Muscle layer of duodenum (tissue), 2 donors: ENCODE data around the gene CLIC1.
"Not testable (repeated sequence)": the region's sequence is repeated elsewhere in the genome, so short reads cannot be mapped to it uniquely, and the experiment has no call there.

ENCODE experiments used
- H3K27ac ChIP-seq: one replicate; pipeline ENCODE4 v1.7.0; 2013; ENCODE audit warnings: mild to moderate bottlenecking, low read length
- H3K27me3 ChIP-seq: one replicate; pipeline ENCODE4 v1.7.0; 2013; ENCODE audit warnings: low read depth, mild to moderate bottlenecking, control low read depth, low read length
- H3K36me3 ChIP-seq, 2 donors: one replicate each; pipeline ENCODE4 v1.7.0; 2013; ENCODE audit warnings: low read length in 2 of 2, control low read depth in 1 of 2, mild to moderate bottlenecking in 1 of 2; ENCODE audit not compliant: insufficient read depth in 2 of 2, control insufficient read depth in 1 of 2
- H3K4me1 ChIP-seq, 2 donors: one replicate each; pipeline ENCODE4 v1.7.0; 2013; ENCODE audit warnings: low read length in 2 of 2, mild to moderate bottlenecking in 2 of 2, control low read depth in 1 of 2, moderate library complexity in 1 of 2; ENCODE audit not compliant: insufficient read depth in 2 of 2, control insufficient read depth in 1 of 2
- H3K4me3 ChIP-seq, 2 donors: one replicate each; pipeline ENCODE4 v1.7.0; 2013; ENCODE audit warnings: low read length in 2 of 2, low read depth in 1 of 2, mild to moderate bottlenecking in 1 of 2
- H3K9me3 ChIP-seq, 2 donors: one replicate each; pipeline ENCODE4 v1.7.0; 2013; ENCODE audit warnings: low read length in 2 of 2, control low read depth in 1 of 2, mild to moderate bottlenecking in 1 of 2; ENCODE audit not compliant: control insufficient read depth in 1 of 2
- donor health status: healthy.

Gene CLIC1

GRCh38 chr6:31717499-31718222 is 18.7 kb downstream of the CLIC1 start:
- no peaks in the 10 kb centered on the region for H3K4me1 ChIP-seq
- no peaks in the 10 kb centered on the region for H3K36me3 ChIP-seq
- no peak overlapping the region for H3K4me3 ChIP-seq
- H3K9me3 ChIP-seq, result no peaks in the 10 kb centered on the region
- H3K27ac ChIP-seq, result no peak overlapping the region
- no peaks in the 10 kb centered on the region for H3K27me3 ChIP-seq

GRCh38 chr6:31715022-31715958 is 21.0 kb downstream of the CLIC1 start, which contains the start of gene LY6G6D:
TSS of gene LY6G6D (plus strand) at chr6:31715348. CDS start at chr6:31715356, 8 bp downstream.
- H3K27me3 ChIP-seq, result no peaks in the 10 kb centered on the region
- H3K27ac ChIP-seq, result no peak within 1 kb of the TSS
- no peaks in the 10 kb centered on the region for H3K36me3 ChIP-seq
- H3K4me3 ChIP-seq, result no peak within 1 kb of the TSS
- H3K4me1 ChIP-seq, result no peaks in the 10 kb centered on the region
- no peaks in the 10 kb centered on the region for H3K9me3 ChIP-seq

GRCh38 chr6:31713991-31714684 is 22.2 kb downstream of the CLIC1 start:
- no peaks in the 10 kb centered on the region for H3K4me1 ChIP-seq

GRCh38 chr6:31713465-31713864 is 22.9 kb downstream of the CLIC1 start:
- Histone ChIP-seq H3K36me3 (no peaks in the 10 kb centered on the region), H3K27me3 (no peaks in the 10 kb centered on the region), H3K27ac (no peak overlapping the region)

More at GRCh38 chr6:31713991-31714684, 22.2 kb downstream of the CLIC1 start:
- Histone ChIP-seq H3K27me3 (no peaks in the 10 kb centered on the region), H3K4me3 (no peak overlapping the region), H3K9me3 (no peaks in the 10 kb centered on the region), H3K27ac (no peak overlapping the region), H3K36me3 (no peaks in the 10 kb centered on the region)

GRCh38 chr6:31712296-31712695 is 24.0 kb downstream of the CLIC1 start:
- Histone ChIP-seq H3K4me1 (no peaks in the 10 kb centered on the region), H3K27ac (no peak overlapping the region), H3K27me3 (no peaks in the 10 kb centered on the region)

More at GRCh38 chr6:31713465-31713864, 22.9 kb downstream of the CLIC1 start:
- H3K4me1 ChIP-seq, result no peaks in the 10 kb centered on the region
- H3K4me3 ChIP-seq, result no peak overlapping the region
- no peaks in the 10 kb centered on the region for H3K9me3 ChIP-seq

GRCh38 chr6:31711233-31711632 is 25.1 kb downstream of the CLIC1 start:
- no peaks in the 10 kb centered on the region for H3K4me1 ChIP-seq
- no peaks in the 10 kb centered on the region for H3K27me3 ChIP-seq
- no peak overlapping the region for H3K27ac ChIP-seq
- no peak overlapping the region for H3K4me3 ChIP-seq
- H3K9me3 ChIP-seq, result no peaks in the 10 kb centered on the region
- no peaks in the 10 kb centered on the region for H3K36me3 ChIP-seq

More at GRCh38 chr6:31712296-31712695, 24.0 kb downstream of the CLIC1 start:
- H3K36me3 ChIP-seq, result no peaks in the 10 kb centered on the region
- no peaks in the 10 kb centered on the region for H3K9me3 ChIP-seq
- no peak overlapping the region for H3K4me3 ChIP-seq

GRCh38 chr6:31710523-31711219 is 25.7 kb downstream of the CLIC1 start:
- no peak overlapping the region for H3K27ac ChIP-seq
- no peaks in the 10 kb centered on the region for H3K9me3 ChIP-seq
- no peaks in the 10 kb centered on the region for H3K4me1 ChIP-seq
- no peaks in the 10 kb centered on the region for H3K36me3 ChIP-seq
- H3K4me3 ChIP-seq, result no peak overlapping the region
- H3K27me3 ChIP-seq, result no peaks in the 10 kb centered on the region

- not testable (repeated sequence) for H3K4me3 ChIP-seq, H3K36me3 ChIP-seq, H3K27me3 ChIP-seq, H3K27ac ChIP-seq, H3K9me3 ChIP-seq, H3K4me1 ChIP-seq
These were observed 27.2 kb downstream of the CLIC1 start for GRCh38 chr6:31709157-31709556.

- H3K4me3 ChIP-seq, result no peak overlapping the region
- H3K4me1 ChIP-seq, result peaks cover 0 to 4% of the 10 kb centered on the region in 2 donors
- H3K36me3 ChIP-seq, result no peaks in the 10 kb centered on the region
- H3K27ac ChIP-seq, result no peak overlapping the region
- H3K9me3 ChIP-seq, result no peaks in the 10 kb centered on the region
- no peaks in the 10 kb centered on the region for H3K27me3 ChIP-seq
These were observed 28.1 kb downstream of the CLIC1 start for GRCh38 chr6:31708224-31708623.

GRCh38 chr6:31707701-31708100 is 28.6 kb downstream of the CLIC1 start:
- no peaks in the 10 kb centered on the region for H3K36me3 ChIP-seq
- no peak overlapping the region for H3K27ac ChIP-seq
- H3K27me3 ChIP-seq, result no peaks in the 10 kb centered on the region
- H3K4me1 ChIP-seq, result peaks cover 0 to 4% of the 10 kb centered on the region in 2 donors
- no peaks in the 10 kb centered on the region for H3K9me3 ChIP-seq
- no peak overlapping the region for H3K4me3 ChIP-seq
